ENCODE data around the gene GIPC1.
A peak's percentile ranks its signal among the peaks of the same experiment; 100 is the strongest.
"Not testable (repeated sequence)": the region's sequence is repeated elsewhere in the genome, so short reads cannot be mapped to it uniquely, and the experiment has no call there.

Gene GIPC1

GRCh38 chr19:14517840-14518505 is 22.0 kb upstream of the GIPC1 start, which contains the start of gene DNAJB1:
Gene DNAJB1, minus strand, starts transcription at chr19:14518397. Its CDS starts 48 bp downstream, at chr19:14518349.
- DNase-seq (ENCODE audit: low read depth in 2 of 2): peak; percentile 27 to 63

GRCh38 chr19:14517446-14517839 is 21.5 kb upstream of the GIPC1 start:
- no peak for DNase-seq (ENCODE audit: low read depth in 2 of 2)

GRCh38 chr19:14516746-14517438 is 21.0 kb upstream of the GIPC1 start:
- no peak for DNase-seq (ENCODE audit: low read depth in 2 of 2)

DNA sequence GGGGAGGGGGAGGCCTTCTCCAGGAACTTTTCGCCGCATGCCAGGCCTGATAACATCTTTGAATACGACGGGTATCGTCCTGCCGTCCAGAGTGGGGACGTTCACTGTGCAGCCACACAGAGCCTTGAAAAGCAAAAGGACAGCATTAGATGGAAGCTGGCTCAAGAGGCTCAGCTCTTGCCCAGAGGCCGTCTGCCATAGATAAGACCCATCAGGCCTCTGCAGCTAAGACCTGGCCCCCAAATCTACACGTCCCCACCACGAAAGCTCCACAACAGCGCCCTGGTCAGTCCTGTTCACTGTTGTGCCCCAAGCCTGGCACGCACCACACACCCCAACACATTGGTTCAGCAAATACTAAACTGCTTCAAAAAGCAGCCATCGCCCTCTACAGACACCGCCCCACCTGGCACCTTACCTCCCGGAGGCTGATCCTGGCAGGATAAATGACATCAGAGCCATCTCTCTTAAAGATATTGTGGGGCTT is 20.2 kb upstream of the GIPC1 start:
- DNase-seq (ENCODE audit: low read depth in 2 of 2): no peak

DNA sequence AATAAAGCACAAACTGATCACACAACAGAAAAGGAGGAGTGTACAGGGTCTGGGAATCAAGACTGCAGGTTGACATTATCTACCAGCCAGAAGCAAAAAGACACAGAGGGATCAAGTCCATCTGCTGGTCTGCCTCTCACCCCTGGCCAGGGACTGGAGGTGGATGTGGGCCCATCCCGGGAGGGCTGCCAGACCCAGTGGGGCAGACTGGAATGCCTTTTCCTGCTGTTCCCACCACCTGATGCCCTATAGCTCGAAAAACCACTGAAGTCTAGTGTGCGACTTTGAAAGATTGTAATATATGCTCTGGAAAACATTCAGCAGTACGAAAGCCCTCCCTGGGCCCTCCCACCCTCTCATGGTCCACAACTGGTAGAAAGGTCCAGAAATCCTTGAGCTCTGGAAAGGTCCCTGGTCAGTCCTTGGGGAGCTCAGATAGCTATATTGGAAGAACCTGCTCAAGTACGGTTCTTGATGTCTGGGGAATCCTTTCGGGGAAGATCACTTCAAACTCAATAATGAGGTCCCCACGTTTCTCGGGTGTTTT is 19.6 kb upstream of the GIPC1 start:
- no peak for DNase-seq (ENCODE audit: low read depth in 2 of 2)

GRCh38 chr19:14514215-14514863 is 18.4 kb upstream of the GIPC1 start:
- no peak for DNase-seq (ENCODE audit: low read depth in 2 of 2)

GRCh38 chr19:14512406-14512961 is 16.6 kb upstream of the GIPC1 start:
- DNase-seq (ENCODE audit: low read depth in 2 of 2): no peak

GRCh38 chr19:14511229-14511593 is 15.3 kb upstream of the GIPC1 start:
- DNase-seq (ENCODE audit: low read depth in 2 of 2): no peak

- no peak for DNase-seq (ENCODE audit: low read depth in 2 of 2)
These were observed 14.6 kb upstream of the GIPC1 start for GRCh38 chr19:14510311-14511228.

GRCh38 chr19:14507704-14508542 is 12.0 kb upstream of the GIPC1 start:
- no peak for DNase-seq (ENCODE audit: low read depth in 2 of 2)

GRCh38 chr19:14505488-14506239 is 9.7 kb upstream of the GIPC1 start:
- DNase-seq (ENCODE audit: low read depth in 2 of 2): peak in 1 of 2 donors; percentile 32

DNA sequence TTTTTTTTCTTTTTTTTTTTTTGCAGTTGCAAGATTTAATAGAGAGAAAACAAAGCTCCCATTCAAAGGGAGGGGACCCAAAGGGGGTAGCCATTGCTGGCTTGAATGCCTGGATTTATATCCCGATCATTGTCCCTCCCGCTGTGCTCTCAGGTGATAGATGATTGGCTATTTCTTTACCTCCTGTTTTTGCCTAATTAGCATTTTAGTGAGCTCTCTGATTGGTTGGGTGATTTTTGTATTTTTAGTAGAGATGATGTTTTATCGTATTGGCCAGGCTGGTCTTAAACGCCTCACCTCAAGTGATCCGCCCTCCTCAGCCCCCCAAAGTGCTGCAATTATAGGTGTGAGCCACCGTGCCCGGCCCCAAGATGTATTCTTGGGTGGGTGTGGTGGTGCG is 8.6 kb upstream of the GIPC1 start:
- DNase-seq (ENCODE audit: low read depth in 2 of 2): not testable (repeated sequence)

DNA sequence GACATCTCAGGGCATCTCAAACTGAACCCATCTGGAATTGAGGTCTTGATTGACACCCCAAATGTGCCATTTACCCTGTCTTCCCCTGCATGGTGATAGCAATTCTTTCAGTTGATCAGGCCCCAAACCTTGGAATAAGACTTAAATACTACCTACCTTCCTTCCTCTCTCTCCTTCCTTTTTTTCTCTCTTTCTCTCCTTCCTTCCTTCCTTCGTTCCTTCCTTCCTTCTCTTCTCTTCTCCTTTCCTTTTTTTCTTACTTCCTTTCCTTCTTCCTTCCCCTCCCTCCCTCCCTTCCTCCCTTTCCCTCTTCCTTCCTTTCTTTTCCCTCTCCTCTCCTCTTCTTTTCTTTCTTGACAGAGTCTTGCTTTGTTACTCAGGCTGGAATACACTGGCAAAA is 7.4 kb upstream of the GIPC1 start:
- no peak for DNase-seq (ENCODE audit: low read depth in 2 of 2)

DNA sequence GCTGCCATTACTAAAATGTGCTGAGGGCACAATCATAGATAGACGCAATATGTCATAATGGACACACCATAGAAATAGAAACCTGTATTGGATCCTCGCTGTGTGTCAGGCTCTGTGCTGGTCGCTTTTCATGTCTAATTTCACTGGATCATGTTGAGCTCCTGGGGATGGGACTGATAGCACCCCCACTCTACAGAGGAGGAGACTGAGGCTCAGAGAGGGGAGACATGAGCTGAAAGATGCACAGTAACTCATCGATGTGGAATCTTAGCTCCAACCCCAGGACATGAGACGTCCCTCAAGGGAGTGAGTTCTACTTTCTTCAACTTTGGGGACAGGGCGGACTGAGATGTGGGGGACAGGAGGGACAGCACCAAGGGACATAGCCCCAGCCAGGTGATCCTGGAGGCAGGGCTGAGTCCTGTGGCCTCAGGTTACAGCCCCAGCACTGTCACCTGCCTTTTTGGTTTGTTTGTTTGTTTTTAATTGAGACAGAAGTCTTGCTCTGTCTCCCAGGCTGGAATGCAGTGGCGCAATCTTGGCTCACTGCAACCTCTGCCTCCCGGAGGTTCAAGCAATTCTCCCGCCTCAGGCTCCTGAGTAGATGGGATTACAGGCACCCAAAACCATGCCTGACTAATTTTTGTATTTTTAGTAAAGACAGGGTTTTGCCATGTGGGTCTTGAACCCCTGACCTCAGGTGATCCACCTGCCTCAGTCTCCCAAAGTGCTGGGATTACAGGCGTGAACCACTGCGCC is 6.6 kb upstream of the GIPC1 start:
- no peak for DNase-seq (ENCODE audit: low read depth in 2 of 2)

- DNase-seq (ENCODE audit: low read depth in 2 of 2): no peak
These were observed 1.4 kb upstream of the GIPC1 start for GRCh38 chr19:14497228-14497921.

DNA sequence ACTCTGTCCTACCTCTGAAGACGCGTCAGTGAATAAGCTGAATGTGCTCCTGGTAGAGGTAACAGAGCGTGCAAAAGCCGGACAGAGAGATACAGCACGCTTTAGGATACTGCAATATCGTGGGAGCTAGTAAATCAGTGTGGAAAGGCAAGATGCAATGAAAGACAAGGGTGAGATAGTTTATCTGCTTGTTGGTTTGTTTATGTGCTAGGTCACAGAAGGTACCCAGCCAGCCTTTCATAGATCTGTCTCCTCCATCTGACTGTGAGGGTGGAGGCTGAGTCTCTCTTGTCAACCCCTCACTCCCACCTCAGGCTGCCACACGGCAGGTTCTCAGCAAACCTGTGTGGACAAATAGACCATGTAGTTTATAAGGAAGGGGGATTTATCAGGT is 904 bp upstream of the GIPC1 start:
- no peak for DNase-seq (ENCODE audit: low read depth in 2 of 2)

DNA sequence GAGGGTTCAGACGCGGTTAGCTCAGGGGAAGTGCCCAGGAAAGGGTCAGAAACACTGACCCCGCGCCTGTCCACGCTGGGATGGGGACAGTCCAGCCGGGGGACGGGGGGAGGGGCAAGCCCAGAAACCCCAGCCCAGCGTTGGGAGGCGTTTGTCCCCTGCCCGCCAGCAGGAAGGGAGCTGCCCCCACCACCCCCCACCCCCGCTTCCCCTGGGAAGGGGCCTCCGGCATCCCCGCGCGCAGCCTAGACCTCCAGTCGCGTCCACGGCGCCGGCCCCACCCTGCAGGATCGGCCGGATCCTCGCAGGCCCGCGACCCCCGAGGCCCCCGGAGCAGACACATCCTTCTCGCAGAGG is 277 bp downstream of the GIPC1 start:
- DNase-seq (ENCODE audit: low read depth in 2 of 2): no peak

All from stimulated activated CD8-positive, alpha-beta memory T cell treated with anti-CD3 and anti-CD28 coated beads, Interleukin-15, amount 100 ng/mL, for 4 hours (primary cell).